GM15510 (cell line): Measurements from ENCODE around the gene HADHB.

ENCODE experiments used
- POLR2A ChIP-seq: IDR thresholded peaks from 3 replicates; pipeline ENCODE4 v1.6.1; 2011; ENCODE audit warnings: borderline replicate concordance; ENCODE audit not compliant: insufficient read length; ENCODE audit errors: extremely low read depth

Gene HADHB

DNA sequence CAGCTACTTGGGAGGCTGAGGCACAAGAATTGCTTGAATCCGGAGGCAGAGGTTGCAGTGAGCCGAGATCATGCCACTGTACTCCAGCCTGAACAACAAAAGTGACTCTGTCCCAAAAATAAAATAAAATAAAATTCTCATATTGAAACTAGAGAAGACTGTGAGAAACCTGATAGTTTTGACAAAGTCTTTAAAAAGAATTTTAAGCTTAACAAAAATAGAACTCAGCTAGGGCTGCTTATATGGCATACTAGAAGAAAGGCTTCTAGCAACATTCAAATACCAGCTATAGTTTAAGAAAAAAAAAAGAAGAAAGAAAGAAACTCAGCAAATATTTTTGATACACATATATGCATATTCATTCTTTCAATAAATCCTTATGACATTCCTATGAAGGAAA, 13.9 kb upstream of the HADHB start:
- TF ChIP-seq POLR2A: no peak

GRCh38 chr2:26235089-26235488, 9.7 kb upstream of the HADHB start:
- TF ChIP-seq POLR2A: no peak

DNA sequence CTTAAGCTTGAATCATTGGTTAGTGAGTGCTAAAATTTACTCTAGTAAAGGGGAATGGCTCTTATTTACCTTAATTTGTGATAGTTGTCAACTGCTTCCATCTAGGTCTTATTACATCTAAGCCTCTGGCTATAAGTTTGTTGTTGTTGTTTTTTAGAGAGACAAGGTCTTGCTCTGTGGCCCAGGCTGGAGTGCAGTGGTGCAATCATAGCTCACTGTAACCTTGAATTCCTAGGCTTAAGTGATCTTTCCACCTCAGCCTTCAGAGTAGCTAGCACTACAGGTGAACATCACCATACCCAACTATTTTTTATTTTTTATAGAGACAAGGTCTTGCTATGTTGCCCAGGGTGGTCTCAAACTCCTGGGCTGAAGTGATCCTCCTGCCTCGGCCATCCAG, 6.9 kb upstream of the HADHB start:
- no peak for TF ChIP-seq POLR2A

- no peak for TF ChIP-seq POLR2A
Observed at GRCh38 chr2:26238311-26238958, 6.3 kb upstream of the HADHB start.

GRCh38 chr2:26241928-26242436, 2.8 kb upstream of the HADHB start:
- no peak for TF ChIP-seq POLR2A

- TF ChIP-seq POLR2A: no peak
Observed at GRCh38 chr2:26243470-26244308, 1.1 kb upstream of the HADHB start.

- TF ChIP-seq POLR2A: no peak
Observed at GRCh38 chr2:26245231-26245732, 543 bp downstream of the HADHB start.

DNA sequence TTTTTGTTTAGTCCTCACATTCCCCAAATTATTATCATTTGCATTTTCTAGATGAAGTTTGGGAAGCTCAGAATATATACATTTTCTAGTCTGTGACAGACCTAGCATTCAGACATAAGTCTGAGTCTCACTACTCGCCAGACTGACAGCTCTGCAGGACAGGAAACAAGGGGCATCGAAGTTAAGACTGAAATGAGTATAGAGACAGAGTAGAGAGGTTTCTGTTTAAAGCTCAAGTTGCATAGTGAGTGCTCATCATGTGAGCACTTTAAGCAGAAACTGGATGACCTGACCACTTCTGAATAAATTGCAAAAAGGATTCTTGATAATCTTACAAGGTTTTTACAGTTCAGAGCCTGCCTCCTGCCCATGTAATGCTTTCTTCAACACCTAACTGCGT, 1.1 kb downstream of the HADHB start:
- TF ChIP-seq POLR2A: no peak

DNA sequence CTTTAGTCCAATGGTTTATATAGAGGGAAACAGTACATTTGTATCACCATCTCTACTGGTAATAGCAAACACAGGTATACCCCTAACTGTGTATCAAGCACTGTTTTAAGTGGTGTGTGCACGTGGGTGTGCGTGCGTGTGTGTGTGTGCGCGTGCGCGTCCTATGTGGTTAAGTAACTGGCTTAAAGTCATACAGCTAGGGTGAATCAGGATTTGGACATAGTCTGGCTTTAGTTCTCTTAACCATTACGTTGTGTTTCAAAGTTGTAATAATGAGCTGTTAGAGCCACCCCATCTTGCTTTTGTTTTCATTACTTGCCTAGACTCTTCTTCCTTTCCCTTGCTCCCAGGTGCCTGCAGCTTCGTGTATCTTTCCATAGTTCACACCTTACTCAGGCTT, 2.1 kb downstream of the HADHB start:
- no peak for TF ChIP-seq POLR2A

- TF ChIP-seq POLR2A: no peak
Observed at GRCh38 chr2:26249625-26250024, 4.9 kb downstream of the HADHB start.

- TF ChIP-seq POLR2A: no peak
Observed at GRCh38 chr2:26251893-26252292, 7.2 kb downstream of the HADHB start.

GRCh38 chr2:26255759-26256384, 11.1 kb downstream of the HADHB start:
- TF ChIP-seq POLR2A: no peak

DNA sequence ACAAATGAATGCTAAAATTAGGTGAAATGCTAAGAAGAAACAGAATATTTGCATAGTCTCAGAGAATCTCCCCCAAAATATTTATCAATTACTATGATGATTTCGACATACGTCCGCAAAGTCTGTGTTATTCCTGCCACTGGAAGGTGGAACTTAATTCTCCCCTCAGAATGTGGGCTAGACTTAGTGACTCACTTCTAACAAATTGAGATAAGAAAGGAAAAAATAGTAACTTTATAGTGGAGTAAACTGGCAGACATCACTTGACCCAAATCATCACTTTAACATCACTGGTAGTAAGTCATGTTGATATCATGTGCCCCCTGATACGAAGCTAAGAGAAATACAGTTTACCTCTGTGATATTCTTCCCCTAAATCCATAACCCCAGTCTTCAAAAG, 23.5 kb downstream of the HADHB start:
- TF ChIP-seq POLR2A: no peak

GRCh38 chr2:26269571-26270158, 24.9 kb downstream of the HADHB start:
- TF ChIP-seq POLR2A: no peak

- TF ChIP-seq POLR2A: no peak
Observed at GRCh38 chr2:26270373-26270772, 25.6 kb downstream of the HADHB start.
